Osteocyte (in vitro differentiated cells): Measurements from ENCODE around the gene SPON1. TPM values are rescaled to one million over a fixed set of nuclear protein-coding genes. Genes with fewer than 3 reads are reported as not detected.

Source experiments
- DNase-seq: peaks from one replicate; pipeline ENCODE4 v3.0.0; 2021; ENCODE audit warnings: mixed read lengths; ENCODE audit not compliant: unreplicated experiment; ENCODE audit errors: extremely low spot score
- H3K27ac Mint-ChIP-seq: one replicate; pipeline ENCODE4 v1.8.0; 2021; ENCODE audit warnings: mild to moderate bottlenecking, mixed read lengths; ENCODE audit not compliant: unreplicated experiment
- H3K27me3 Mint-ChIP-seq: one replicate; pipeline ENCODE4 v1.8.0; 2021; ENCODE audit warnings: mixed read lengths; ENCODE audit not compliant: unreplicated experiment
- H3K36me3 Mint-ChIP-seq: one replicate; pipeline ENCODE4 v1.8.0; 2021; ENCODE audit warnings: mixed read lengths; ENCODE audit not compliant: unreplicated experiment
- H3K4me1 Mint-ChIP-seq: one replicate; pipeline ENCODE4 v1.8.0; 2021; ENCODE audit warnings: mixed read lengths; ENCODE audit not compliant: unreplicated experiment
- H3K4me3 Mint-ChIP-seq: one replicate; pipeline ENCODE4 v1.8.0; 2021; ENCODE audit warnings: mild to moderate bottlenecking, moderate library complexity, mixed read lengths; ENCODE audit not compliant: unreplicated experiment
- H3K9me3 Mint-ChIP-seq: one replicate; pipeline ENCODE4 v1.8.0; 2021; ENCODE audit warnings: mixed read lengths; ENCODE audit not compliant: unreplicated experiment
- CTCF ChIP-seq: fragments of 200-600 bp; sonication (generic); IDR thresholded peaks from 2 replicates; pipeline ENCODE4 v1.5.0; 2021; ENCODE audit warnings: antibody characterized with exemption, mild to moderate bottlenecking, moderate library complexity
- total RNA-seq: library from RNA; stranded (reverse); gene quantifications from 2 replicates; pipeline ENCODE4 v1.2.1, GENCODE V29; 2021

Gene SPON1
- total RNA-seq, 1 donor from 2014 or later = 0.05 TPM

- Mint-ChIP-seq H3K27me3 (peaks cover 85% of the 10 kb centered on the region), H3K36me3 (no peaks in the 10 kb centered on the region), H3K4me1 (peaks cover 8% of the 10 kb centered on the region), H3K9me3 (no peaks in the 10 kb centered on the region), H3K4me3 (no peak overlapping the region), H3K27ac (no peak overlapping the region)
- TF ChIP-seq CTCF = no peak
- no peak for DNase-seq
Observed at GRCh38 chr11:13966013-13966412, 3.5 kb downstream of the SPON1 start.

GRCh38 chr11:13966486-13966885 is 4.0 kb downstream of the SPON1 start:
- H3K4me3 Mint-ChIP-seq = no peak overlapping the region
- peaks cover 81% of the 10 kb centered on the region for H3K27me3 Mint-ChIP-seq
- no peak for TF ChIP-seq CTCF
- peaks cover 8% of the 10 kb centered on the region for H3K4me1 Mint-ChIP-seq
- H3K36me3 Mint-ChIP-seq = no peaks in the 10 kb centered on the region
- DNase-seq = no peak
- no peaks in the 10 kb centered on the region for H3K9me3 Mint-ChIP-seq
- H3K27ac Mint-ChIP-seq = no peak overlapping the region

GRCh38 chr11:13970986-13971385 is 8.5 kb downstream of the SPON1 start:
- TF ChIP-seq CTCF = no peak
- Mint-ChIP-seq H3K9me3 (no peaks in the 10 kb centered on the region), H3K4me1 (no peaks in the 10 kb centered on the region), H3K4me3 (no peak overlapping the region), H3K27ac (no peak overlapping the region), H3K27me3 (peaks cover 64% of the 10 kb centered on the region), H3K36me3 (no peaks in the 10 kb centered on the region)
- DNase-seq = no peak

- Mint-ChIP-seq H3K4me1 (no peaks in the 10 kb centered on the region), H3K36me3 (no peaks in the 10 kb centered on the region), H3K27ac (no peak overlapping the region), H3K9me3 (no peaks in the 10 kb centered on the region), H3K4me3 (no peak overlapping the region), H3K27me3 (peaks cover 56% of the 10 kb centered on the region)
- no peak for DNase-seq
- no peak for TF ChIP-seq CTCF
Observed at GRCh38 chr11:13972043-13972910, 9.8 kb downstream of the SPON1 start.

GRCh38 chr11:13972944-13973343 is 10.4 kb downstream of the SPON1 start:
- H3K36me3 Mint-ChIP-seq = no peaks in the 10 kb centered on the region
- no peak overlapping the region for H3K4me3 Mint-ChIP-seq
- no peak for TF ChIP-seq CTCF
- H3K4me1 Mint-ChIP-seq = no peaks in the 10 kb centered on the region
- DNase-seq = no peak
- H3K27me3 Mint-ChIP-seq = peaks cover 54% of the 10 kb centered on the region
- no peaks in the 10 kb centered on the region for H3K9me3 Mint-ChIP-seq
- H3K27ac Mint-ChIP-seq = no peak overlapping the region
